Measurements from ENCODE around the gene KICS2. TPM values are rescaled to one million over a fixed set of nuclear protein-coding genes. Genes with fewer than 3 reads are reported as not detected.
"Not testable (repeated sequence)": the region's sequence is repeated elsewhere in the genome, so short reads cannot be mapped to it uniquely, and the experiment has no call there.

The KICS2 gene
- total RNA-seq, 2 donors from 2014 or later, result 7.0 to 50.4 TPM

GRCh38 chr12:64220046-64220445 lies 2.0 kb downstream of the KICS2 start:
- Histone ChIP-seq H3K27ac (no peak overlapping the region), H3K4me1 (peaks cover 33% of the 10 kb centered on the region), H3K36me3 (replicated peaks in 1 of 2; ENCODE audit: insufficient read depth in 1 of 2, low read depth in 2 of 2) (no peaks in the 10 kb centered on the region), H3K27me3 (no peaks in the 10 kb centered on the region), H3K9me3 (no peaks in the 10 kb centered on the region), H3K4me3 (no peak overlapping the region)
- TF ChIP-seq CTCF (IDR thresholded peaks at IDR 0.05) (no peak), POLR2A (IDR thresholded peaks at IDR 0.05) (no peak)
- intact Hi-C loops (cut with DNase I), result no loop called here
- ATAC-seq, result no peak
- DNase-seq, result no peak
- WGBS, 2 donors, result 80 to 81% methylated on average over 3 of the region's 3 CpGs

GRCh38 chr12:64219145-64219544 lies 3.0 kb downstream of the KICS2 start:
- ATAC-seq, result no peak
- peak overlapping the region in 1 of 4 donors; percentile 39 for H3K27ac ChIP-seq

GRCh38 chr12:64218597-64218996 lies 3.5 kb downstream of the KICS2 start:
- no peaks in the 10 kb centered on the region for H3K9me3 ChIP-seq
- peaks cover 33% of the 10 kb centered on the region for H3K4me1 ChIP-seq
- intact Hi-C loops (cut with DNase I), result no loop called here
- WGBS, 2 donors, result 36 to 56% methylated on average over 5 of the region's 5 CpGs
- H3K4me3 ChIP-seq, result no peak overlapping the region
- no peaks in the 10 kb centered on the region for H3K36me3 ChIP-seq (replicated peaks in 1 of 2; ENCODE audit: insufficient read depth in 1 of 2, low read depth in 2 of 2)
- H3K27me3 ChIP-seq, result no peaks in the 10 kb centered on the region
- ATAC-seq (no peak), DNase-seq (no peak)
- TF ChIP-seq CTCF (IDR thresholded peaks at IDR 0.05) (no peak), POLR2A (IDR thresholded peaks at IDR 0.05) (no peak)
- H3K27ac ChIP-seq, result peak overlapping the region in 1 of 4 donors; percentile 39

More at GRCh38 chr12:64219145-64219544, 3.0 kb downstream of the KICS2 start:
- WGBS, 2 donors, result 36 to 44% methylated on average over 2 of the region's 2 CpGs
- no peaks in the 10 kb centered on the region for H3K9me3 ChIP-seq
- DNase-seq, result no peak
- intact Hi-C loops (cut with DNase I), result no loop called here
- TF ChIP-seq POLR2A (IDR thresholded peaks at IDR 0.05) (no peak), CTCF (IDR thresholded peaks at IDR 0.05) (no peak)
- H3K4me3 ChIP-seq, result no peak overlapping the region
- no peaks in the 10 kb centered on the region for H3K27me3 ChIP-seq
- H3K4me1 ChIP-seq, result peaks cover 33% of the 10 kb centered on the region
- no peaks in the 10 kb centered on the region for H3K36me3 ChIP-seq (replicated peaks in 1 of 2; ENCODE audit: insufficient read depth in 1 of 2, low read depth in 2 of 2)

- H3K36me3 ChIP-seq (replicated peaks in 1 of 2; ENCODE audit: insufficient read depth in 1 of 2, low read depth in 2 of 2); DNase-seq; H3K9me3 ChIP-seq; H3K27ac ChIP-seq; intact Hi-C loops (cut with DNase I); H3K4me3 ChIP-seq; H3K27me3 ChIP-seq; ATAC-seq: not testable (repeated sequence)
- 98 to 99% methylated on average over 7 of the region's 7 CpGs for WGBS, 2 donors
- peaks cover 29% of the 10 kb centered on the region for H3K4me1 ChIP-seq
These were observed 4.5 kb downstream of the KICS2 start for GRCh38 chr12:64217643-64218042.

- Histone ChIP-seq H3K27me3 (no peaks in the 10 kb centered on the region), H3K4me3 (no peak overlapping the region), H3K9me3 (no peaks in the 10 kb centered on the region), H3K27ac (no peak overlapping the region), H3K4me1 (peaks cover 24% of the 10 kb centered on the region), H3K36me3 (replicated peaks in 1 of 2; ENCODE audit: insufficient read depth in 1 of 2, low read depth in 2 of 2) (peaks cover 0 to 4% of the 10 kb centered on the region in 2 donors)
- ATAC-seq (no peak), DNase-seq (no peak)
- intact Hi-C loops (cut with DNase I), result no loop called here
- TF ChIP-seq POLR2A (IDR thresholded peaks at IDR 0.05) (no peak), CTCF (IDR thresholded peaks at IDR 0.05) (no peak)
These were observed 5.9 kb downstream of the KICS2 start for GRCh38 chr12:64216239-64216638.
